GM23338 (cell line): ENCODE data around the gene TAS2R9. TPM values are rescaled to one million over a fixed set of nuclear protein-coding genes. Genes with fewer than 3 reads are reported as not detected.

Experiments used
- ATAC-seq: fragments of 200-7000 bp; cut with Tn5 transposase; 3 replicates; pipeline ENCODE4 v1.9.1; 2020
- DNase-seq: peaks from one replicate; pipeline ENCODE4 v3.0.0-alpha.2; 2015; ENCODE audit warnings: low spot score
- H2AFZ ChIP-seq: fragments of 200-600 bp; sonication (generic); 2 replicates; pipeline ENCODE4 v1.8.0; 2016; ENCODE audit warnings: antibody characterized with exemption, mild to moderate bottlenecking, moderate library complexity
- H3F3A ChIP-seq: fragments of 200-600 bp; sonication (generic); replicated peaks from 2 replicates; pipeline ENCODE4 v1.8.0; 2017; ENCODE audit warnings: antibody characterized with exemption, mixed run types, low read depth
- H3K27ac ChIP-seq: fragments of 200-600 bp; sonication (generic); 2 replicates; pipeline ENCODE4 v1.6.1; 2016; ENCODE audit warnings: low read depth
- H3K27me3 ChIP-seq: fragments of 200-600 bp; sonication (generic); 2 replicates; pipeline ENCODE4 v1.8.0; 2016; ENCODE audit warnings: mild to moderate bottlenecking, mixed run types, moderate library complexity; ENCODE audit not compliant: insufficient read depth
- H3K36me3 ChIP-seq: fragments of 200-600 bp; sonication (generic); 2 replicates; pipeline ENCODE4 v1.8.0; 2016; ENCODE audit warnings: mild to moderate bottlenecking; ENCODE audit not compliant: insufficient read depth
- H3K4me1 ChIP-seq: fragments of 200-600 bp; sonication (generic); 2 replicates; pipeline ENCODE4 v1.8.0; 2016; ENCODE audit warnings: mild to moderate bottlenecking, moderate library complexity; ENCODE audit not compliant: insufficient read depth
- H3K4me2 ChIP-seq: fragments of 200-600 bp; sonication (generic); 2 replicates; pipeline ENCODE4 v1.7.1; 2017; ENCODE audit warnings: mixed run types
- H3K4me3 ChIP-seq: fragments of 200-600 bp; sonication (generic); 2 replicates; pipeline ENCODE4 v1.6.1; 2016; ENCODE audit warnings: mixed run types
- H3K79me2 ChIP-seq: fragments of 200-600 bp; sonication (generic); replicated peaks from 2 replicates; pipeline ENCODE4 v1.8.0; 2017; ENCODE audit warnings: mild to moderate bottlenecking; ENCODE audit not compliant: insufficient read depth
- H3K9me2 ChIP-seq: fragments of 200-600 bp; sonication (generic); 2 replicates; pipeline ENCODE4 v1.8.0; 2017; ENCODE audit not compliant: insufficient read depth
- H4K20me1 ChIP-seq: fragments of 200-600 bp; sonication (generic); replicated peaks from 2 replicates; pipeline ENCODE4 v1.8.0; 2017; ENCODE audit warnings: mild to moderate bottlenecking; ENCODE audit not compliant: insufficient read depth
- H3K27ac Mint-ChIP-seq: 2 replicates; pipeline ENCODE4 v1.8.0; 2020; ENCODE audit warnings: inconsistent platforms, mild to moderate bottlenecking, moderate library complexity, mixed read lengths
- H3K27me3 Mint-ChIP-seq: 3 replicates; pipeline ENCODE4 v1.8.0; 2022; ENCODE audit warnings: low read depth, mild to moderate bottlenecking, moderate library complexity, mixed read lengths, inconsistent platforms; ENCODE audit not compliant: insufficient read depth, poor library complexity
- H3K36me3 Mint-ChIP-seq: 3 replicates; pipeline ENCODE4 v1.8.0; 2021; ENCODE audit warnings: low read depth, mild to moderate bottlenecking, inconsistent platforms, moderate library complexity, mixed read lengths
- H3K4me1 Mint-ChIP-seq: 3 replicates; pipeline ENCODE4 v1.8.0; 2020; ENCODE audit warnings: mild to moderate bottlenecking, inconsistent platforms, mixed read lengths
- H3K4me3 Mint-ChIP-seq: 3 replicates; pipeline ENCODE4 v1.8.0; 2021; ENCODE audit warnings: moderate library complexity, mild to moderate bottlenecking, inconsistent platforms, mixed read lengths
- H3K9me3 Mint-ChIP-seq: 3 replicates; pipeline ENCODE4 v1.8.0; 2020; ENCODE audit warnings: moderate library complexity, mild to moderate bottlenecking, inconsistent platforms, mixed read lengths
- STAT1 ChIP-seq: IDR thresholded peaks from one replicate; pipeline ENCODE4 v1.6.1; 2016; ENCODE audit warnings: antibody characterized with exemption; ENCODE audit not compliant: unreplicated experiment
- polyA plus RNA-seq: library from polyadenylated mRNA; unstranded; fragments of >200 nt; fragmentation: Nextera tagmentation; extraction: Ambion mirVana; gene quantifications from 2 replicates; pipeline ENCODE4 v1.2.1, GENCODE V29; 2016
- total RNA-seq: library from RNA; depleted of rRNA; stranded (reverse); fragments of >200 nt; shearing (Covaris generic); gene quantifications from 2 replicates; pipeline ENCODE4 v1.2.3, GENCODE V29; 2014
- TF ChIP-seq, protein P1 (sequence below): IDR thresholded peaks from 2 replicates; pipeline ENCODE4 v1.6.1; 2016; ENCODE audit warnings: antibody characterized with exemption
- TF ChIP-seq, protein P2 (sequence below): fragments of 250-450 bp; sonication (Bioruptor Pico); IDR thresholded peaks from 2 replicates; pipeline ENCODE4 v1.5.0; 2020; ENCODE audit warnings: mild to moderate bottlenecking, moderate library complexity
- TF ChIP-seq, protein P3 (sequence below): IDR thresholded peaks from one replicate; pipeline ENCODE4 v1.6.1; 2018; ENCODE audit warnings: antibody characterized with exemption; ENCODE audit not compliant: unreplicated experiment

TAS2R9 gene
- total and polyA plus RNA-seq, 2 experiments from 2014 or later, result not detected

DNA sequence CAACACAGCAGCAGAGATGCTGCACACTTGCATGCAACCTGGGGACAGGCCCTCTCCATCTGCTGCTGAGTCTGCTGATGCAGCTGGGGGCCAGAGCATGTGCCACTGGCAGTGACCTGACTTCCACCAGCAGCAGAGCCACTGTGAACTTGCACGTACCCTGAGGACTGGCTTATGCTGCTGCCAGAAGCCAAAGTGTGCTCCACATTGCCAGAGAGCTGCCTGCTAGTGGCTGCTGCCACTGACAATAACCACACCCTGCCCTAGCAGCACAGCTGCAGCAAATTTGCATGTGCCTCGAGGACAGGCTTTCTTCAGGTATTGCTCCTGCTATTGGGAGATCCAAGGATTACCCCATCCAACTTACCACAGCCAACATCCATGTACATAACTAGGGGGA is 43.8 kb upstream of the TAS2R9 start:
- H2AFZ ChIP-seq, result no peak overlapping the region
- no peaks in the 10 kb centered on the region for H3K79me2 ChIP-seq
- peaks cover 2% of the 10 kb centered on the region for H3K27me3 Mint-ChIP-seq
- no peak overlapping the region for H3K4me2 ChIP-seq
- peaks cover 38% of the 10 kb centered on the region for H3K9me3 Mint-ChIP-seq
- ATAC-seq (no peak), DNase-seq (no peak)
- no peaks in the 10 kb centered on the region for H3K4me1 Mint-ChIP-seq
- no peak overlapping the region for H3K4me3 Mint-ChIP-seq
- H3K4me3 ChIP-seq, result no peak overlapping the region
- peaks cover 40% of the 10 kb centered on the region for H3K36me3 Mint-ChIP-seq
- no peaks in the 10 kb centered on the region for H3F3A ChIP-seq
- no peak overlapping the region for H3K27ac Mint-ChIP-seq
- H3K27ac ChIP-seq, result no peak overlapping the region
- no peaks in the 10 kb centered on the region; the same call in 1 of the 2 replicates for H4K20me1 ChIP-seq
- H3K36me3 ChIP-seq, result peaks cover 9% of the 10 kb centered on the region
- TF ChIP-seq, protein P1, sequence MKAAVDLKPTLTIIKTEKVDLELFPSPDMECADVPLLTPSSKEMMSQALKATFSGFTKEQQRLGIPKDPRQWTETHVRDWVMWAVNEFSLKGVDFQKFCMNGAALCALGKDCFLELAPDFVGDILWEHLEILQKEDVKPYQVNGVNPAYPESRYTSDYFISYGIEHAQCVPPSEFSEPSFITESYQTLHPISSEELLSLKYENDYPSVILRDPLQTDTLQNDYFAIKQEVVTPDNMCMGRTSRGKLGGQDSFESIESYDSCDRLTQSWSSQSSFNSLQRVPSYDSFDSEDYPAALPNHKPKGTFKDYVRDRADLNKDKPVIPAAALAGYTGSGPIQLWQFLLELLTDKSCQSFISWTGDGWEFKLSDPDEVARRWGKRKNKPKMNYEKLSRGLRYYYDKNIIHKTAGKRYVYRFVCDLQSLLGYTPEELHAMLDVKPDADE, result no peak
- TF ChIP-seq, protein P2, sequence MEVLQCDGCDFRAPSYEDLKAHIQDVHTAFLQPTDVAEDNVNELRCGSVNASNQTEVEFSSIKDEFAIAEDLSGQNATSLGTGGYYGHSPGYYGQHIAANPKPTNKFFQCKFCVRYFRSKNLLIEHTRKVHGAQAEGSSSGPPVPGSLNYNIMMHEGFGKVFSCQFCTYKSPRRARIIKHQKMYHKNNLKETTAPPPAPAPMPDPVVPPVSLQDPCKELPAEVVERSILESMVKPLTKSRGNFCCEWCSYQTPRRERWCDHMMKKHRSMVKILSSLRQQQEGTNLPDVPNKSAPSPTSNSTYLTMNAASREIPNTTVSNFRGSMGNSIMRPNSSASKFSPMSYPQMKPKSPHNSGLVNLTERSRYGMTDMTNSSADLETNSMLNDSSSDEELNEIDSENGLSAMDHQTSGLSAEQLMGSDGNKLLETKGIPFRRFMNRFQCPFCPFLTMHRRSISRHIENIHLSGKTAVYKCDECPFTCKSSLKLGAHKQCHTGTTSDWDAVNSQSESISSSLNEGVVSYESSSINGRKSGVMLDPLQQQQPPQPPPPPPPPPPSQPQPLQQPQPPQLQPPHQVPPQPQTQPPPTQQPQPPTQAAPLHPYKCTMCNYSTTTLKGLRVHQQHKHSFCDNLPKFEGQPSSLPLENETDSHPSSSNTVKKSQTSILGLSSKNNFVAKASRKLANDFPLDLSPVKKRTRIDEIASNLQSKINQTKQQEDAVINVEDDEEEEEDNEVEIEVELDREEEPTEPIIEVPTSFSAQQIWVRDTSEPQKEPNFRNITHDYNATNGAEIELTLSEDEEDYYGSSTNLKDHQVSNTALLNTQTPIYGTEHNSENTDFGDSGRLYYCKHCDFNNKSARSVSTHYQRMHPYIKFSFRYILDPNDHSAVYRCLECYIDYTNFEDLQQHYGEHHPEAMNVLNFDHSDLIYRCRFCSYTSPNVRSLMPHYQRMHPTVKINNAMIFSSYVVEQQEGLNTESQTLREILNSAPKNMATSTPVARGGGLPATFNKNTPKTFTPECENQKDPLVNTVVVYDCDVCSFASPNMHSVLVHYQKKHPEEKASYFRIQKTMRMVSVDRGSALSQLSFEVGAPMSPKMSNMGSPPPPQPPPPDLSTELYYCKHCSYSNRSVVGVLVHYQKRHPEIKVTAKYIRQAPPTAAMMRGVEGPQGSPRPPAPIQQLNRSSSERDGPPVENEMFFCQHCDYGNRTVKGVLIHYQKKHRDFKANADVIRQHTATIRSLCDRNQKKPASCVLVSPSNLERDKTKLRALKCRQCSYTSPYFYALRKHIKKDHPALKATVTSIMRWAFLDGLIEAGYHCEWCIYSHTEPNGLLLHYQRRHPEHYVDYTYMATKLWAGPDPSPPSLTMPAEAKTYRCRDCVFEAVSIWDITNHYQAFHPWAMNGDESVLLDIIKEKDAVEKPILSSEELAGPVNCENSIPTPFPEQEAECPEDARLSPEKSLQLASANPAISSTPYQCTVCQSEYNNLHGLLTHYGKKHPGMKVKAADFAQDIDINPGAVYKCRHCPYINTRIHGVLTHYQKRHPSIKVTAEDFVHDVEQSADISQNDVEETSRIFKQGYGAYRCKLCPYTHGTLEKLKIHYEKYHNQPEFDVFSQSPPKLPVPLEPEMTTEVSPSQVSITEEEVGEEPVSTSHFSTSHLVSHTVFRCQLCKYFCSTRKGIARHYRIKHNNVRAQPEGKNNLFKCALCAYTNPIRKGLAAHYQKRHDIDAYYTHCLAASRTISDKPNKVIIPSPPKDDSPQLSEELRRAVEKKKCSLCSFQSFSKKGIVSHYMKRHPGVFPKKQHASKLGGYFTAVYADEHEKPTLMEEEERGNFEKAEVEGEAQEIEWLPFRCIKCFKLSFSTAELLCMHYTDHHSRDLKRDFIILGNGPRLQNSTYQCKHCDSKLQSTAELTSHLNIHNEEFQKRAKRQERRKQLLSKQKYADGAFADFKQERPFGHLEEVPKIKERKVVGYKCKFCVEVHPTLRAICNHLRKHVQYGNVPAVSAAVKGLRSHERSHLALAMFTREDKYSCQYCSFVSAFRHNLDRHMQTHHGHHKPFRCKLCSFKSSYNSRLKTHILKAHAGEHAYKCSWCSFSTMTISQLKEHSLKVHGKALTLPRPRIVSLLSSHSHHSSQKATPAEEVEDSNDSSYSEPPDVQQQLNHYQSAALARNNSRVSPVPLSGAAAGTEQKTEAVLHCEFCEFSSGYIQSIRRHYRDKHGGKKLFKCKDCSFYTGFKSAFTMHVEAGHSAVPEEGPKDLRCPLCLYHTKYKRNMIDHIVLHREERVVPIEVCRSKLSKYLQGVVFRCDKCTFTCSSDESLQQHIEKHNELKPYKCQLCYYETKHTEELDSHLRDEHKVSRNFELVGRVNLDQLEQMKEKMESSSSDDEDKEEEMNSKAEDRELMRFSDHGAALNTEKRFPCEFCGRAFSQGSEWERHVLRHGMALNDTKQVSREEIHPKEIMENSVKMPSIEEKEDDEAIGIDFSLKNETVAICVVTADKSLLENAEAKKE (CRISPR knock-in tag), result no peak
- TF ChIP-seq STAT1, result no peak
- TF ChIP-seq, protein P3, sequence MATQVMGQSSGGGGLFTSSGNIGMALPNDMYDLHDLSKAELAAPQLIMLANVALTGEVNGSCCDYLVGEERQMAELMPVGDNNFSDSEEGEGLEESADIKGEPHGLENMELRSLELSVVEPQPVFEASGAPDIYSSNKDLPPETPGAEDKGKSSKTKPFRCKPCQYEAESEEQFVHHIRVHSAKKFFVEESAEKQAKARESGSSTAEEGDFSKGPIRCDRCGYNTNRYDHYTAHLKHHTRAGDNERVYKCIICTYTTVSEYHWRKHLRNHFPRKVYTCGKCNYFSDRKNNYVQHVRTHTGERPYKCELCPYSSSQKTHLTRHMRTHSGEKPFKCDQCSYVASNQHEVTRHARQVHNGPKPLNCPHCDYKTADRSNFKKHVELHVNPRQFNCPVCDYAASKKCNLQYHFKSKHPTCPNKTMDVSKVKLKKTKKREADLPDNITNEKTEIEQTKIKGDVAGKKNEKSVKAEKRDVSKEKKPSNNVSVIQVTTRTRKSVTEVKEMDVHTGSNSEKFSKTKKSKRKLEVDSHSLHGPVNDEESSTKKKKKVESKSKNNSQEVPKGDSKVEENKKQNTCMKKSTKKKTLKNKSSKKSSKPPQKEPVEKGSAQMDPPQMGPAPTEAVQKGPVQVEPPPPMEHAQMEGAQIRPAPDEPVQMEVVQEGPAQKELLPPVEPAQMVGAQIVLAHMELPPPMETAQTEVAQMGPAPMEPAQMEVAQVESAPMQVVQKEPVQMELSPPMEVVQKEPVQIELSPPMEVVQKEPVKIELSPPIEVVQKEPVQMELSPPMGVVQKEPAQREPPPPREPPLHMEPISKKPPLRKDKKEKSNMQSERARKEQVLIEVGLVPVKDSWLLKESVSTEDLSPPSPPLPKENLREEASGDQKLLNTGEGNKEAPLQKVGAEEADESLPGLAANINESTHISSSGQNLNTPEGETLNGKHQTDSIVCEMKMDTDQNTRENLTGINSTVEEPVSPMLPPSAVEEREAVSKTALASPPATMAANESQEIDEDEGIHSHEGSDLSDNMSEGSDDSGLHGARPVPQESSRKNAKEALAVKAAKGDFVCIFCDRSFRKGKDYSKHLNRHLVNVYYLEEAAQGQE, result no peak
- peaks cover 11% of the 10 kb centered on the region; the same call in 1 of the 2 replicates for H3K9me2 ChIP-seq
- H3K4me1 ChIP-seq, result no peaks in the 10 kb centered on the region
- no peaks in the 10 kb centered on the region for H3K27me3 ChIP-seq
